Neural crest cell (in vitro differentiated cells): ENCODE results near the gene NHERF2. TPM values are rescaled to one million over a fixed set of nuclear protein-coding genes. Genes with fewer than 3 reads are reported as not detected.

Source experiments
- DNase-seq: peaks from one replicate; pipeline ENCODE4 v3.0.0; 2021; ENCODE audit warnings: low read depth, mixed read lengths, low spot score
- H3K27ac Mint-ChIP-seq: one replicate; pipeline ENCODE4 v1.8.0; 2021; ENCODE audit warnings: mild to moderate bottlenecking, mixed read lengths; ENCODE audit not compliant: unreplicated experiment
- H3K27me3 Mint-ChIP-seq: 2 replicates; pipeline ENCODE4 v1.8.0; 2021; ENCODE audit warnings: low read depth, mild to moderate bottlenecking, mixed read lengths
- H3K36me3 Mint-ChIP-seq: 2 replicates; pipeline ENCODE4 v1.8.0; 2021; ENCODE audit warnings: low read depth, mild to moderate bottlenecking, mixed read lengths
- H3K4me1 Mint-ChIP-seq: 2 replicates; pipeline ENCODE4 v1.8.0; 2021; ENCODE audit warnings: mixed read lengths
- H3K4me3 Mint-ChIP-seq: one replicate; pipeline ENCODE4 v1.8.0; 2021; ENCODE audit warnings: mild to moderate bottlenecking, mixed read lengths
- H3K9me3 Mint-ChIP-seq: 2 replicates; pipeline ENCODE4 v1.8.0; 2021; ENCODE audit warnings: mixed read lengths
- total RNA-seq: library from RNA; stranded (reverse); gene quantifications from 2 replicates; pipeline ENCODE4 v1.2.1, GENCODE V29; 2021
- TF ChIP-seq, protein P1 (sequence below): fragments of 200-600 bp; sonication (generic); conservative IDR thresholded peaks from 2 replicates; pipeline ENCODE4 v1.5.0; 2021; ENCODE audit warnings: antibody characterized with exemption, mild to moderate bottlenecking

Gene NHERF2
- total RNA-seq, 1 donor from 2014 or later: 8.1 TPM

DNA sequence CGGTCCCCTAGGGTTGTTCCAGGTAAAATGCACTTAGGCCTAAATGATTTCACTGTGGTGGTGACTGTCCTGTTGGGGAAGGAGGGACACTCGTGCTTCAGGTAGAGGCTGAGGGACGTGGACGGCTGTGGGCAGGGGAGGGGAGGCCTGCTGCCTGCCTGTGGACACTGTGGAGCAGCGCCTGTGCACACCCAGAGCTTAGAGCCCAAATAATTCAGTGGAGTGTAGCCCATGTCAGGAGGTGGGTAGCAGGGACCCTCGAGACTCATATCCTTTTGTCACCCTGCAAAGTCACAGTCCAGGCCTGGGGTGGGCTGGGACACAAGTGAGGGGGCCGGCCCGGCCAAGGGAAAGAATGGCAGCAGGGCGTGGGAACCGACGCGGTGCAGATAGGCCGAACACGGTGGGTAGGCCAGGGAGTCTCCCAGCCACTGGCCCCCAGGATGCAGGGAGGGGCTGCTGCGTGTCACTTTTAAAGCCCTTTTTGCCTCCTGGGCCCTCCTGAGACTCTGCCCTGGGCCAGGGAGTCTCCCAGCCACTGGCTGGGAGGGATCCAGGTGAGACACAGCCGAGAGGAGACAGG is 733 bp upstream of the NHERF2 start:
- Mint-ChIP-seq H3K27ac (no peak overlapping the region), H3K36me3 (no peaks in the 10 kb centered on the region), H3K27me3 (peaks cover 53% of the 10 kb centered on the region), H3K9me3 (no peaks in the 10 kb centered on the region), H3K4me1 (peaks cover 21% of the 10 kb centered on the region), H3K4me3 (peak overlapping the region; percentile 76)
- DNase-seq: no peak
- TF ChIP-seq, protein P1, sequence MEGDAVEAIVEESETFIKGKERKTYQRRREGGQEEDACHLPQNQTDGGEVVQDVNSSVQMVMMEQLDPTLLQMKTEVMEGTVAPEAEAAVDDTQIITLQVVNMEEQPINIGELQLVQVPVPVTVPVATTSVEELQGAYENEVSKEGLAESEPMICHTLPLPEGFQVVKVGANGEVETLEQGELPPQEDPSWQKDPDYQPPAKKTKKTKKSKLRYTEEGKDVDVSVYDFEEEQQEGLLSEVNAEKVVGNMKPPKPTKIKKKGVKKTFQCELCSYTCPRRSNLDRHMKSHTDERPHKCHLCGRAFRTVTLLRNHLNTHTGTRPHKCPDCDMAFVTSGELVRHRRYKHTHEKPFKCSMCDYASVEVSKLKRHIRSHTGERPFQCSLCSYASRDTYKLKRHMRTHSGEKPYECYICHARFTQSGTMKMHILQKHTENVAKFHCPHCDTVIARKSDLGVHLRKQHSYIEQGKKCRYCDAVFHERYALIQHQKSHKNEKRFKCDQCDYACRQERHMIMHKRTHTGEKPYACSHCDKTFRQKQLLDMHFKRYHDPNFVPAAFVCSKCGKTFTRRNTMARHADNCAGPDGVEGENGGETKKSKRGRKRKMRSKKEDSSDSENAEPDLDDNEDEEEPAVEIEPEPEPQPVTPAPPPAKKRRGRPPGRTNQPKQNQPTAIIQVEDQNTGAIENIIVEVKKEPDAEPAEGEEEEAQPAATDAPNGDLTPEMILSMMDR: no peak

DNA sequence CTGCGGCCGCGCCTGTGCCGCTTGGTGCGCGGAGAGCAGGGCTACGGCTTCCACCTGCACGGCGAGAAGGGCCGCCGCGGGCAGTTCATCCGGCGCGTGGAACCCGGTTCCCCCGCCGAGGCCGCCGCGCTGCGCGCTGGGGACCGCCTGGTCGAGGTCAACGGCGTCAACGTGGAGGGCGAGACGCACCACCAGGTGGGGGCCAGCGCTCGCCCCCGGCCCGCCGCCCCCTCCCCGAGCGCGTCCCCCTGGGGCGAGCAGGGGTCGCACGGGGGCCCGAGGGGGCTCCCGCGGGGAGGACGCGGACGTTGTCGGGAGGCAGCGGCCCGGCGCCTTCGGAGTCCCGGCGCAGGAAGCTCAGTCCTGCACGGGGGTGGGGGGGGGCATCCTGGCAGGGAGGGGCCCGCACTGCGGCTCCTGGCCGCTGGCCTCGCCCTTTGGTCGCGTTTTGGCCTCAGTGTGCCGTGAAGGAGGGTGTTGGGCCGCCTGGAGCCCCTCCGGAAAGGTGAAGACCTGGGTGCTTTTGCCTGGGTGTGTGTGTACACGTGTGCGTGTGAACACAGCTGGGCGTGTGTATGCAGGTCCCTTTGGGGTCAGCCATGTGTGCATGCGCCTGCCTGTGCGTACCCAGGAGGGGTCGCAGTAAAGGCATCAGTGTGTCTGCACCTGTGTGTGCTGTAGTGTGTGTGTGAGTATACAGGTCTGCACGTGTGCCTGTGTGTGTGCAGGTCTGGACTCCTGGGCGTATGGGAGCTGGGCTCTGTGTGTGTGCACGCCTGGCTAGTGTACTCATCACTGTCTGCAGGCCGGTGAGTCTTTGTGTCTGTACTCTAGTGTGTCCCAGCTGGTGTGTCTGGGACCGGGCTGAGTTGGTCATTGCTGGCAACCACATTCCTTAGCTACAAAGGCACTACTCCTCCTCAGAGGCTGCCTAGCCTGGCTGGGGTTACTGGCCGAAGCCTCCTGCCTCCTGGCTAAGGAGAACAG is 615 bp downstream of the NHERF2 start:
- H3K4me1 Mint-ChIP-seq: peaks cover 21% of the 10 kb centered on the region
- no peak for DNase-seq
- TF ChIP-seq, protein P1: no peak
- peak overlapping the region; percentile 82 for H3K4me3 Mint-ChIP-seq
- no peaks in the 10 kb centered on the region for H3K9me3 Mint-ChIP-seq
- no peak overlapping the region for H3K27ac Mint-ChIP-seq
- H3K27me3 Mint-ChIP-seq: peaks cover 40% of the 10 kb centered on the region
- H3K36me3 Mint-ChIP-seq: no peaks in the 10 kb centered on the region

DNA sequence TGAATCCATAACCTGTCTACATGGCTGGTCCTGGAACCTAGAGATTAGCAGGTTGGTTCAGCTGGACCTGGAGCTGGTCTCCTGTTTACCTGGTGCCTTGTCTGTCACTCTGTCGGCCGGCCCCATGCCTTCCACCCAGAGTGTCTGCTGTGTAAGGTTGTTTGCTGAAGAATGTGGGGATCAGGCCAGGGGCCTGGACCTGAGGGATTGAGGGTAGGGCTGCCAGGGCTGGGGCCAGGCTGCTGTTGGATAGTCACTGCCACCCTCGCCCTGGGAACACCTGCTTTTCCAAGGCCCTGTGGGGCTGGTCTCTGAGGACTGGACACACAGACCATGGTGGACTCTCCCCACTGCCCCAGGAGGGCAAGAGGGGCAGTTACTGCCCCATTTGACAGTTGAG is 1.4 kb downstream of the NHERF2 start:
- Mint-ChIP-seq H3K27ac (no peak overlapping the region), H3K36me3 (no peaks in the 10 kb centered on the region), H3K4me1 (peaks cover 13% of the 10 kb centered on the region), H3K4me3 (no peak overlapping the region), H3K27me3 (peaks cover 32% of the 10 kb centered on the region), H3K9me3 (no peaks in the 10 kb centered on the region)
- DNase-seq: no peak
- TF ChIP-seq, protein P1: no peak

DNA sequence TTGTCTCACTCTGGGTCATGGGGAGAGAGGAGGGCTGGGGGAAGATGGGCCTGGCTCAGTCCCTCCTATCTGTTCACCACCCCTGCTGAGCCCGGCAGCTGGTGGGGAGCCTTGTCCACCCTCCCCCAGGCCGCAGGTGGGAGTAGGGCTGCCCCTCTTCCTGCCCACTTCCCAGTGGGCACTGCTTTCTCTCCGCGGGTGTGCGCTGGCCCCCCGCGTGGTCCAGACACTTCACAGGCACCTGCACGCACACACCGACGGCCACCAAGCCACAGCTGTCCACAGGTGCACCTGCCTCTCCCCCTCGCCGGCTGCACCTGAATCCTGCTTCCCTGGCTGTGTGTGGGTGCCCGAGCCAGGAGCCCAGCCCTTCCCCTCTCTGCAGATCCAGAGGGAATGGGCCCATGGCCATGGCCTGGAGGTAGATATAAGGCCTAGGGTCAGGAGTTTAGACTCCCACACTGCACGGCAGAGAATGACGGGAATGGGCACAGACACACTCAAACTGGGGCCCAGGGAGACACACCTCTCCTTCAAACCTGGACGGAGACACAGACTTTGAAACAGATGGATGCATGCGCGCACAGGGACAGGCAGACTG is 2.0 kb downstream of the NHERF2 start:
- TF ChIP-seq, protein P1: no peak
- Mint-ChIP-seq H3K4me3 (no peak overlapping the region), H3K27ac (no peak overlapping the region), H3K36me3 (no peaks in the 10 kb centered on the region), H3K9me3 (no peaks in the 10 kb centered on the region), H3K4me1 (peaks cover 11% of the 10 kb centered on the region), H3K27me3 (peaks cover 29% of the 10 kb centered on the region)
- DNase-seq: no peak

DNA sequence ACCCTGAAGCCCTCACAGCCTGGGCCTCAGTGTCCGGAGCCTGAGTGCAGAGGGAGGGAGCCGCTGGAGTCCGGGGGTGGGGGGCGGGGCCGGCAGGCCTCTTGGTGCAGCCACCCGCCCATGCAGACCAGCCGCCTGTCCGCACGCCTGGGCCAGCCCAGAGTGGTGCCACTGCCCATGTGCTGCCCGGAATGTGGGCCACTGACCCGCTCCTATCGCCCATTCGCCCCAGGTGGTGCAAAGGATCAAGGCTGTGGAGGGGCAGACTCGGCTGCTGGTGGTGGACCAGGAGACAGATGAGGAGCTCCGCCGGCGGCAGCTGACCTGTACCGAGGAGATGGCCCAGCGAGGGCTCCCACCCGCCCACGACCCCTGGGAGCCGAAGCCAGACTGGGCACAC is 2.6 kb downstream of the NHERF2 start:
- Mint-ChIP-seq H3K27me3 (peaks cover 27% of the 10 kb centered on the region), H3K9me3 (no peaks in the 10 kb centered on the region), H3K4me3 (no peak overlapping the region), H3K27ac (no peak overlapping the region), H3K4me1 (peaks cover 10% of the 10 kb centered on the region), H3K36me3 (no peaks in the 10 kb centered on the region)
- TF ChIP-seq, protein P1: no peak
- DNase-seq: no peak
